Sigmoid colon (tissue), 4 donors: ENCODE data around the gene TBC1D8.

ENCODE experiments used
- CTCF ChIP-seq, 4 experiments: fragments of 450-650 bp in 3 of 4; fragments of 200-600 bp in 1 of 4; IDR thresholded peaks; one replicate each; pipeline ENCODE4 v1.5.1; 2016 to 2019; ENCODE audit warnings: antibody characterized with exemption in 4 of 4, mild to moderate bottlenecking in 3 of 4, moderate library complexity in 2 of 4
- POLR2A ChIP-seq, 2 donors: fragments of 450-650 bp; IDR thresholded peaks; one replicate each; pipeline ENCODE4 v1.6.1; 2016; ENCODE audit warnings: antibody characterized with exemption in 2 of 2, mild to moderate bottlenecking in 2 of 2, moderate library complexity in 2 of 2
- POLR2AphosphoS5 ChIP-seq, 4 donors: sonication (generic); formaldehyde crosslinking; IDR thresholded peaks; one replicate each; pipeline ENCODE4 v1.6.1; 2017; ENCODE audit warnings: antibody characterized with exemption in 4 of 4

DNA sequence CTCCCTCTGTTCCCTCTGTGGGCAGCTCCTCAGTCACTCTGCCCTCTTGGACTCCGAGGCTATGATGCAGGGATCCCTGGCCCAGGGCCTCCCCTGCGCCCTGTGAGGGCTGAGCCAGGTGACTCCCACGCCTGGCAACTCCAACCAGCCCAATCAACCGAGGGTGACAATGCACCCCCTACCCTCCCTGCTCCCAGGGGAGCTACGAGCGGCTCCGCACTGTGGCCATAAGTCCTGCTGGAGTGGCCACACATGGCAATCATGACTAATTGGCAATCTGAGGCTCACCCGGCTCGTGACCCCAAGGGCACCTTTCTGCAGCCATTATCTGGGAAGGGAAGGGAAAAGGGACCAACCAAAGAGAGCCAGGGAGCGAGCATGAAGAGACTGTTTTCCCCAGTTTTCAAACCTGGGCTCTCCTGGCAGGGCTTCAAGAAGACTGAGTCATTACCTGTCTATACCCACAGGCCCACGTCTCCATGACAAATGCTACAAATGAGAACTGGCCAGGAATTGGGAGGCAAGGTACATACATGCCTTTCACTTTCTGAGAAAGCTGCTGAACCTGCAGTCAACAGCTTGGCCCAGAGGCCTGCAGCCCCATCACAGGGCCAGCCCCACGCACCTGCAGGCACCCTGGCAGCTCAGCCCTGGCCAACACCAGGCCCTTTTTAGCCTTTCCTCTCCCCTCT is 104.0 kb downstream of the TBC1D8 start:
- no peak for TF ChIP-seq CTCF (IDR thresholded peaks at IDR 0.05)
- no peak for TF ChIP-seq POLR2AphosphoS5 (IDR thresholded peaks at IDR 0.05)
- no peak for TF ChIP-seq POLR2A (IDR thresholded peaks at IDR 0.05)
